Activated naive CD8-positive, alpha-beta T cell treated with anti-CD3 and anti-CD28 coated beads, Interleukin-2, amount 50 U/mL, for 24 hours (primary cell): ENCODE results near the gene ADGRG3.
"Not testable (repeated sequence)": the region's sequence is repeated elsewhere in the genome, so short reads cannot be mapped to it uniquely, and the experiment has no call there.

Experiments used
- ATAC-seq: fragments of 150-1000 bp; cut with Tn5 transposase; one replicate; pipeline ENCODE4 v1.10.0; 2021
- DNase-seq: peaks from one replicate; pipeline ENCODE4 v3.0.0; 2021
- H3K27ac Mint-ChIP-seq: one replicate; pipeline ENCODE4 v1.8.0; 2021; ENCODE audit warnings: mild to moderate bottlenecking, mixed read lengths
- H3K27me3 Mint-ChIP-seq: one replicate; pipeline ENCODE4 v1.8.0; 2021; ENCODE audit warnings: mixed read lengths
- H3K36me3 Mint-ChIP-seq: one replicate; pipeline ENCODE4 v1.8.0; 2021; ENCODE audit warnings: low read depth, mixed read lengths
- H3K4me1 Mint-ChIP-seq: one replicate; pipeline ENCODE4 v1.8.0; 2021; ENCODE audit warnings: mixed read lengths
- H3K4me3 Mint-ChIP-seq: one replicate; pipeline ENCODE4 v1.8.0; 2021; ENCODE audit warnings: mild to moderate bottlenecking, moderate library complexity, mixed read lengths
- H3K9me3 Mint-ChIP-seq: one replicate; pipeline ENCODE4 v1.8.0; 2021; ENCODE audit warnings: mixed read lengths

ADGRG3 gene

GRCh38 chr16:57661936-57662906 lies 5.9 kb upstream of the ADGRG3 start:
- ATAC-seq (no peak), DNase-seq (no peak)
- Mint-ChIP-seq H3K9me3 (no peaks in the 10 kb centered on the region), H3K27me3 (no peaks in the 10 kb centered on the region), H3K4me1 (no peaks in the 10 kb centered on the region), H3K4me3 (no peak overlapping the region), H3K36me3 (no peaks in the 10 kb centered on the region), H3K27ac (no peak overlapping the region)

DNA sequence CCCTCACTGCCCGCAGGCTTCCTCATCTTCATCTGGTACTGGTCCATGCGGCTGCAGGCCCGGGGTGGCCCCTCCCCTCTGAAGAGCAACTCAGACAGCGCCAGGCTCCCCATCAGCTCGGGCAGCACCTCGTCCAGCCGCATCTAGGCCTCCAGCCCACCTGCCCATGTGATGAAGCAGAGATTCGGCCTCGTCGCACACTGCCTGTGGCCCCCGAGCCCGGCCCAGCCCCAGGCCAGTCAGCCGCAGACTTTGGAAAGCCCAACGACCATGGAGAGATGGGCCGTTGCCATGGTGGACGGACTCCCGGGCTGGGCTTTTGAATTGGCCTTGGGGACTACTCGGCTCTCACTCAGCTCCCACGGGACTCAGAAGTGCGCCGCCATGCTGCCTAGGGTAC lies 4.7 kb upstream of the ADGRG3 start:
- ATAC-seq (no peak), DNase-seq (no peak)
- Mint-ChIP-seq H3K9me3 (no peaks in the 10 kb centered on the region), H3K4me3 (no peak overlapping the region), H3K27ac (no peak overlapping the region), H3K4me1 (no peaks in the 10 kb centered on the region), H3K27me3 (no peaks in the 10 kb centered on the region), H3K36me3 (no peaks in the 10 kb centered on the region)

DNA sequence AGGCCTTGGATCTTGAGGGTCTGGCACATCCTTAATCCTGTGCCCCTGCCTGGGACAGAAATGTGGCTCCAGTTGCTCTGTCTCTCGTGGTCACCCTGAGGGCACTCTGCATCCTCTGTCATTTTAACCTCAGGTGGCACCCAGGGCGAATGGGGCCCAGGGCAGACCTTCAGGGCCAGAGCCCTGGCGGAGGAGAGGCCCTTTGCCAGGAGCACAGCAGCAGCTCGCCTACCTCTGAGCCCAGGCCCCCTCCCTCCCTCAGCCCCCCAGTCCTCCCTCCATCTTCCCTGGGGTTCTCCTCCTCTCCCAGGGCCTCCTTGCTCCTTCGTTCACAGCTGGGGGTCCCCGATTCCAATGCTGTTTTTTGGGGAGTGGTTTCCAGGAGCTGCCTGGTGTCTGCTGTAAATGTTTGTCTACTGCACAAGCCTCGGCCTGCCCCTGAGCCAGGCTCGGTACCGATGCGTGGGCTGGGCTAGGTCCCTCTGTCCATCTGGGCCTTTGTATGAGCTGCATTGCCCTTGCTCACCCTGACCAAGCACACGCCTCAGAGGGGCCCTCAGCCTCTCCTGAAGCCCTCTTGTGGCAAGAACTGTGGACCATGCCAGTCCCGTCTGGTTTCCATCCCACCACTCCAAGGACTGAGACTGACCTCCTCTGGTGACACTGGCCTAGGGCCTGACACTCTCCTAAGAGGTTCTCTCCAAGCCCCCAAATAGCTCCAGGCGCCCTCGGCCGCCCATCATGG lies 4.0 kb upstream of the ADGRG3 start:
- no peaks in the 10 kb centered on the region for H3K4me1 Mint-ChIP-seq
- H3K9me3 Mint-ChIP-seq, result no peaks in the 10 kb centered on the region
- no peaks in the 10 kb centered on the region for H3K27me3 Mint-ChIP-seq
- no peak overlapping the region for H3K4me3 Mint-ChIP-seq
- ATAC-seq (no peak), DNase-seq (no peak)
- H3K36me3 Mint-ChIP-seq, result no peaks in the 10 kb centered on the region
- H3K27ac Mint-ChIP-seq, result no peak overlapping the region

DNA sequence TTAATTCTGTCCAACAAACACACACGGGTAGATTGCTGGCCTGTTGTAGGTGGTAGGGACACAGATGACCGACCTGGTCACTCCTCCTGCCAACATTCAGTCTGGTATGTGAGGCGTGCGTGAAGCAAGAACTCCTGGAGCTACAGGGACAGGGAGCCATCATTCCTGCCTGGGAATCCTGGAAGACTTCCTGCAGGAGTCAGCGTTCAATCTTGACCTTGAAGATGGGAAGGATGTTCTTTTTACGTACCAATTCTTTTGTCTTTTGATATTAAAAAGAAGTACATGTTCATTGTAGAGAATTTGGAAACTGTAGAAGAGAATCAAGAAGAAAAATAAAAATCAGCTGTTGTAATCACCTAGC lies 3.5 kb upstream of the ADGRG3 start:
- no peak overlapping the region for H3K27ac Mint-ChIP-seq

DNA sequence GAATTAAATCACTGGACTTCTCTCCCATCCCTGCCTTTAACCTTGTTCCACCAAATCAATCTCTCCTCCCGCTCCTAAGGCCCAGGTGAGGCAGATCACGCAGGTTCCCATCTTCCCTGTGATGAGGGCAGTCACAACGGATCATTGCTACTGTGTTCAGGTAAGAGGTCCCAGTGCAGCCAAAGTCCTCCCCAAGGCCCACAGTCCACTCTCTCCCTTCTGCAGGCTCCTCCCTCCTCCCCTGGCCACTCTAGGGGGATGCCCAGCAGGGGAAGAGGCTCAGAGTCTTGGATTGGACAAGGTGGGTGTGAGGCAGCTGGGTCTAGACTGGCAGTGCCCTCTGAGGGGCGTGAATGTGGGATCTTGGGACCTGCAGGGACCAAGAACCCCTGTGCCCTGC lies 2.6 kb upstream of the ADGRG3 start:
- H3K27ac Mint-ChIP-seq, result no peak overlapping the region
- H3K4me1 Mint-ChIP-seq, result no peaks in the 10 kb centered on the region
- no peaks in the 10 kb centered on the region for H3K36me3 Mint-ChIP-seq
- no peaks in the 10 kb centered on the region for H3K9me3 Mint-ChIP-seq
- DNase-seq (no peak), ATAC-seq (no peak)
- no peaks in the 10 kb centered on the region for H3K27me3 Mint-ChIP-seq
- no peak overlapping the region for H3K4me3 Mint-ChIP-seq

More for the DNA sequence above, 3.5 kb upstream of the ADGRG3 start:
- ATAC-seq, result no peak
- DNase-seq, result no peak
- H3K27me3 Mint-ChIP-seq, result no peaks in the 10 kb centered on the region
- H3K9me3 Mint-ChIP-seq, result no peaks in the 10 kb centered on the region
- H3K4me3 Mint-ChIP-seq, result no peak overlapping the region
- H3K4me1 Mint-ChIP-seq, result no peaks in the 10 kb centered on the region
- no peaks in the 10 kb centered on the region for H3K36me3 Mint-ChIP-seq

- Mint-ChIP-seq H3K4me1 (no peaks in the 10 kb centered on the region), H3K9me3 (no peaks in the 10 kb centered on the region), H3K27ac (no peak overlapping the region), H3K27me3 (no peaks in the 10 kb centered on the region), H3K36me3 (no peaks in the 10 kb centered on the region), H3K4me3 (no peak overlapping the region)
- no peak for DNase-seq
- ATAC-seq, result no peak
Observed at GRCh38 chr16:57666353-57667047, 1.6 kb upstream of the ADGRG3 start.

DNA sequence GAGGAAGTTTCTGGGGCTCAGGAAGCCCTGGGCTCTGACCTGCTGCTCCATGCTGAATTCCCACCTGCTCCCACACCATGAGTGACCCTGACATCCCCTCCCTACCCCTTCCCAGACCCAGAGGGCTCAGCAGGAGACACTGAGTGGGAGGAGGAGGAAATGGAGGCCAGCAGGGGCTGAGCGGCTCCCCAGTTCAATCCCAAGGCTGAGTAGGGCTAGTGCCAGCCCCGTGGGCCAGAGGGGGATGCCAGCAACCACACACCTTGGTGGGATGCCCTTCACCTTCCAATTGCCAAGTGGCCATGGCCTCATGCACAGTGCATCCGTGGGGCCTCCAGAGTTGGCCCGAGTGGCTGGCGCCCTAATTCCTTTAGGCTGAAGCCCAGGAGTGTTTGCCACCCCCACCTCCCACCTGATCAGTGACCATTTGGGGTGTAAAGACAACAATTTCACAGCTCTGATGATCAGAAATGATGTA lies 1.0 kb upstream of the ADGRG3 start:
- Mint-ChIP-seq H3K27me3 (no peaks in the 10 kb centered on the region), H3K4me3 (no peak overlapping the region), H3K36me3 (no peaks in the 10 kb centered on the region), H3K9me3 (no peaks in the 10 kb centered on the region), H3K4me1 (no peaks in the 10 kb centered on the region), H3K27ac (no peak overlapping the region)
- DNase-seq, result no peak
- ATAC-seq, result no peak

- Mint-ChIP-seq H3K27me3 (no peaks in the 10 kb centered on the region), H3K4me1 (no peaks in the 10 kb centered on the region), H3K4me3 (no peak overlapping the region), H3K36me3 (no peaks in the 10 kb centered on the region), H3K9me3 (no peaks in the 10 kb centered on the region), H3K27ac (no peak overlapping the region)
- ATAC-seq (no peak), DNase-seq (no peak)
Observed at GRCh38 chr16:57667526-57668262, 412 bp upstream of the ADGRG3 start.

- H3K27ac Mint-ChIP-seq, result no peak overlapping the region
- no peaks in the 10 kb centered on the region for H3K4me1 Mint-ChIP-seq
- ATAC-seq (no peak), DNase-seq (no peak)
- H3K27me3 Mint-ChIP-seq, result no peaks in the 10 kb centered on the region
- no peaks in the 10 kb centered on the region for H3K9me3 Mint-ChIP-seq
- H3K4me3 Mint-ChIP-seq, result no peak overlapping the region
- H3K36me3 Mint-ChIP-seq, result no peaks in the 10 kb centered on the region
Observed at GRCh38 chr16:57668630-57669475, 747 bp downstream of the ADGRG3 start.

DNA sequence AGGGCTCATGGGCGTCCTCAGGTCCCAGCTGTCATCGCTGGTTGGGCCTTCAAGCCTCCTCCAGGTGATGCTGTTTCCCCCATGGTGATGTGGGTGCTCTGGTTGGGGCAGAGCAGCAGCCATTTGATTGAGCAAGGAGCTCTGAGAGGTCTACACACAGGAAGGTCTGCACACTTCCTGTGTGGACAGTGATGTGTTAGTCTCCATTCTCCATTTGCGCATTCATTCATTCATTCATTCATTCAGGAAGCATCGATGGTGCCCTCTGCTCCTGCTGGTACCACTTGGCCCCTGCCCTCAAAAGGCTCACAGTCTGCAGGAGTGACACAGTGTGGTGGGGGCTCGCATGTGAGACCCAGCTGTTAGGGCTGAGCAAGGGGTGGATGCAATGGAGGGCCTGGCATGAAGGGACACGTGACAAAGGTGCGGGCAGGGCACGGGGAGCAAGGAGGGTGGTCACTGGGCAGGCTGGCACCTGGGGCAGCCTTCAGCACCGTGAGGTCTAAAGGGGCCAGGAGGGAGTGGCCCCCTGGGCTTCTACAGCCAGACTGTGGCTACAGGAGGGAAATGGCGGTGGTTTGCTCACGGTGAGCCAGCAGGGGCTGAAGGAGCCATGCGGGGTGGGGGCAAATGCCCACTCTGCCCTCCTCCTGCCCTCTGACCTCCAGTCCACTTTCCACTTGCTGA lies 1.5 kb downstream of the ADGRG3 start:
- ATAC-seq (no peak), DNase-seq (no peak)
- Mint-ChIP-seq H3K4me1 (no peaks in the 10 kb centered on the region), H3K36me3 (no peaks in the 10 kb centered on the region), H3K27ac (no peak overlapping the region), H3K9me3 (no peaks in the 10 kb centered on the region), H3K27me3 (no peaks in the 10 kb centered on the region), H3K4me3 (no peak overlapping the region)

GRCh38 chr16:57670196-57670595 lies 2.1 kb downstream of the ADGRG3 start:
- H3K4me3 Mint-ChIP-seq, result no peak overlapping the region
- ATAC-seq (no peak), DNase-seq (no peak)
- H3K4me1 Mint-ChIP-seq, result no peaks in the 10 kb centered on the region
- no peaks in the 10 kb centered on the region for H3K27me3 Mint-ChIP-seq
- H3K36me3 Mint-ChIP-seq, result no peaks in the 10 kb centered on the region
- no peak overlapping the region for H3K27ac Mint-ChIP-seq
- H3K9me3 Mint-ChIP-seq, result no peaks in the 10 kb centered on the region

GRCh38 chr16:57671451-57671850 lies 3.3 kb downstream of the ADGRG3 start:
- DNase-seq, H3K9me3 Mint-ChIP-seq, H3K4me1 Mint-ChIP-seq, H3K27me3 Mint-ChIP-seq, H3K36me3 Mint-ChIP-seq, H3K27ac Mint-ChIP-seq, H3K4me3 Mint-ChIP-seq, ATAC-seq: not testable (repeated sequence)

- no peaks in the 10 kb centered on the region for H3K36me3 Mint-ChIP-seq
- no peaks in the 10 kb centered on the region for H3K27me3 Mint-ChIP-seq
- H3K27ac Mint-ChIP-seq, result no peak overlapping the region
- ATAC-seq (no peak), DNase-seq (no peak)
- no peaks in the 10 kb centered on the region for H3K9me3 Mint-ChIP-seq
- H3K4me1 Mint-ChIP-seq, result no peaks in the 10 kb centered on the region
- H3K4me3 Mint-ChIP-seq, result no peak overlapping the region
Observed at GRCh38 chr16:57672416-57672815, 4.3 kb downstream of the ADGRG3 start.
